Activated CD4-positive, alpha-beta T cell treated with anti-CD3 and anti-CD28 coated beads, Interleukin-2, amount 50 U/mL, for 1 hour (primary cell): ENCODE data around the gene NOL11.
A peak's percentile ranks its signal among the peaks of the same experiment; 100 is the strongest.
"Not testable (repeated sequence)": the region's sequence is repeated elsewhere in the genome, so short reads cannot be mapped to it uniquely, and the experiment has no call there.

Source experiments
- DNase-seq: peaks from one replicate; pipeline ENCODE4 v3.0.0-alpha.2; 2020

NOL11 gene

DNA sequence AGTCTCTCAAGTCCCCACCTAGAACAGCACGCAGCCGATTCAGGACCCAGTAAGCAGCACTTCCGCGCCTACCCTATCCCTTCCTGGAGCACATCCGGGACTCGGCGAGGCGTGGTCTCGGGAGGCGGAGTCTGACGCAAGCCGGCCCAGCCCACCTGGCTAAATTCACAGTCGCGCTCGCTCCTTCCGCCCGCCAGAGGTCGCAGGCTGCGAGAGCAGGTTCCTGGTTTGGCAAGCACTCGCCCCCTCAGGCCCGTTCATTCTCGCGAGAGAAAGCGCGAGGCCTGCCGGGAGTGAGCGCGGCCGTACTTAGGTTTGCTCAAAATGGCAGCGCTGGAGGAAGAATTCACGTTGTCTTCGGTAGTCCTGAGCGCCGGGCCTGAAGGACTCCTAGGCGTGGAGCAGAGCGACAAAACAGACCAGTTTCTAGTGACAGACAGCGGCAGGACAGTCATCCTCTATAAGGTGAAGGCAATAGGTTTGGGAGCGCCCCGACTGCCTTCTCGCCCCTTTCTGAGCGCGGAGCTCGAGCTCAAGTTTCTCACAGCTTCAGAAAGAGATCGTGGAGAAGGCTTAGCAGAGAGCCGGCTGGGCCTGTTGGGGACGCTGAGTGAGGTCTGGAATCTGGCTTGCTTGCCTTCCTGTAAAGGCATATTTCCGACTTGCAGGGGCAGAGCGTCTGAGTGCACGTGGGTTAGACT lies at the start of gene NOL11:
Gene NOL11 (plus strand): TSS at position 313 of the 701 bp plus-strand sequence. CDS start 12 bp downstream, at position 325.
- DNase-seq, result peak; percentile 99

DNA sequence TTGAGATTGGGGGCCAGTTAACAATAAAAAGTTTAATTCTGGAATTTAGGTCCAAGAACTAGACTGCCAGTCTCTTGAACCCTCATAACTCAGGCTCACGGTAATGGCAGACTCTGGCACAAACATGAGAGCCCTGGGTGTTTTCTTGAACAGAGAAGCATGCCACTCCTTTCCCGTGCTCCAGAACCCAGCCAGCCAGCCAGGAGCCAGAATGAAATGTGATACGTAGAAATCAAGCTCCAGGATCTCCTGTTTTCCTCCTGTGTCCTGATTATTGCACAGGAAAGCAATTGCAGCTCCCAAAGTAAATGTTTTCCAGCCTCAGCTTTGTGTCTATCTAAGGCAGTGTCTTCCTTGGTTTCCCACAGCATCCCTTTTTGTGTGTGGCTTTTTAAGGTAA lies 46.2 kb upstream of the NOL11 start:
- no peak for DNase-seq

DNA sequence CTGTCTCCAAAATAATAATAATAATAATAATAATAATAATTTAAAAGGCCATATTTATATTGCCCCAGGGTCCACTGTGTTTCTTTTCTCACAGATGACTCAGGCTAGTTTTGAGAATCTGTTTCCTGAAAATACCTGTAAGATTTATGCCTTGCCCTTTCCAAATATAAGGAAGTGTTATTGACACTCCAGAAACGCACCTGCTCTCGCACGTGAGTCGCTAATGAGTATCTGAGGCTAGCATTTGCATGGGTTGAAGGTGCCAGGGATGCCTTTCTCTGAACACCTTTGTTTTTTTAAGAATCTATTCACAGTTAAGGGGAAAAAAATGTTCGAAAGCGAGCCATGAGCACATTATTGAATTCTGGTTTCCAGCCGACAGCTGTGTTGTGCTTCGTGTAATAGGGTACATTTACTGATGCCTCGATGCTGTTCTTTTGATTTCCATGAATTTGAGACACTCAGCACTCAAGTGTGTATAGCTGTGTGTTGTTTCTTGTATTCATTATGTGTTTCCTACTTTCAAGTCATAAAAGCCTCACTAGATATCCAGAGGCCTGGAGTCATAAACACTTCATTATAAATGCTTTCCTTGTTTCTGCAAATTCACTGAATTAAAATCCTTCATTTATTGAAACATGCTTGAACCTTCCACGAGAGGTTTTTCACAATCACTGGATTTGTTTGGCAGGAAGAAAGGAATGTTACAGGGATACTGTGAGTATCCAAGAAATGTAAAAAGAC lies 45.0 kb upstream of the NOL11 start:
- no peak for DNase-seq

DNA sequence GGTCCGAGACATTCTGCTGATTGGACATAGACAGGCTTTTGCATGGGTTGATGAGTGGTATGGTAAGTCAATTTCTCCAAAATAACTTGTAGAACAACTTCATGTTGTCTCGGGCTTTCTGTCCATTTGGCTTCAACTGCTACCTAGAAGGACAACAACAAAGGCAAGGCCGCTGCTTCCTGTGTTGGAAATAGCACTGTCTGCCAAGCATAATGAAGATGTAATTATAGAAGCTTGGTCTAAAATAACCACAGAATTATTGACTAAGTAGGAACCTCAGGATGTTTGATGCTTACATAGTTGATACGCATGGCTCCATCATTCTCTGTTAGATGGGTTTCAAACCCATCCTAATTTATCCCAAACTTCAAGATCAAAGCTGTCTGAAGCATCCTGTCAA lies 42.3 kb upstream of the NOL11 start:
- DNase-seq, result no peak

DNA sequence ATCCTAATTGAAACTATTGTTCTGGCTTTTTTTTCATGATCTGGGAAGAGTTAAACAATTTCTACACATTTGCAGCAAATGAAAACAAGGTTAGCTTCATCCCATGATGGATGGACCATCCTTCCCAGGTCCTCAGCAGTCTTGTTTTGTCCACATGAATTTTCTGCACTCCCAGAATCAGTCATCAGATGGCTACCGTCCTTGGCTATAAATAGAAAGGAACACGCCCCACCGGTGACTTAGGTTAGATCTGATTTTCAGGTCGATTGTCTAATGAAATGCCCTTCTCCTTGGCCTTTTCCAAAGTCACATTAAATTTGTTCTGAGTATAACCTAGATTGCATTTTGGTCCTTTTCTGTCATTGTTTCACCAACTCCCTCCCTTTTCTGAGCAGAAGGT lies 41.4 kb upstream of the NOL11 start:
- DNase-seq, result no peak

DNA sequence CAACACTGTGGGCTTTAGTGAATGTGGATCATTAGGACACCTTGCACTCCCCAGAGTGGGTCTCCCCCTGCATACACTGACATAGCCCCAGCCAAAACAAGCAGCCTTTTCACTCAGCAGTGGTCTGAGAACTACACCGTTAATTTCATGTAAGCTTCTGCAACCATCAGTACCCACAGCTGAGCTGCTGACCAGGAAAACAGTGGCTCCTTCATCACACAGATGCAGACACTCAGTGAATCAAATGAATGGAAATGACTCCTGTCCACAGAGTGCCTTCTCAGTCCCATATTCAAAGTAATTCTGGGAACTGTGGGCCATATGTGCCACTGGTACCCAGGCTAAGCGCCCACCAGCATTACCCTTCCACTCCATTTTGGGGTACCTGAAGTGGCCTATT lies 39.3 kb upstream of the NOL11 start:
- DNase-seq, result no peak

DNA sequence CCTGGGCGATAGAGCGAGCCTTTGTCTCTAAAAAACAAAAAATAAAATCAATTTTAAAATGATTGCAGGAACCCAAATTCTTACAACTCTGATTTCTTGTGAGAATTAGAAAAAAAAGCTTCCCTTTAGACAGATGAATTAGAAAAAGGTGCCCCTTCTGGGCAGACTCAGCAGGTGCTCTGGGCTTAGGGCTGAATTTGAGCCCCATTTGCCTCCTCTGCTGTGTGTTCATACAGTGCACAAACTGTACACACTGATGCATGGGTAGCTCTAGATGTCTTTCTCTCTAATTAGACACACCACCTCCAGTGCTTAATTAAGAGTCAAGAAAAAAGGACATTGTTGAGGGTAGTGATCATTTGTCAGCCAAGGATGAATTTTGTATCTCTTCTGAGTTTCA lies 38.5 kb upstream of the NOL11 start:
- DNase-seq, result no peak

DNA sequence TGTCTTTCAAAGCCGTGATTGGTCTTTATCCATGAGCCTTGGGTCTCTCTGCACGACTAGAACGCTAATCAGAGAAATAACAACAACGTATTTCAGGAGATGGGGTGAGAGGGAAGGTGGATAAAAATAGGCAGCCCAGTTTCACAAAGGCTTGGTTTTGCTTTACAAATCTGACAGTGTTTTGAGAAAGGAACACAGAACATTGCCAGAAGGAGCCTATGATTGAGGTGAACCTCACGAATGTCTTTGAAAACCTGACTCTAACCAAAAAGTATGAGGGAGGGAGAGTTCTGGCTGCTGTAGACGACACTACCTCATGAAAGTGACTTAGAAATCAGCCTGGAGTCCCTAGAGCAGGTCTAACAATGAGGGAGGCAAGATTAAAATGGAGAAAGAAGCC lies 38.0 kb upstream of the NOL11 start:
- no peak for DNase-seq

DNA sequence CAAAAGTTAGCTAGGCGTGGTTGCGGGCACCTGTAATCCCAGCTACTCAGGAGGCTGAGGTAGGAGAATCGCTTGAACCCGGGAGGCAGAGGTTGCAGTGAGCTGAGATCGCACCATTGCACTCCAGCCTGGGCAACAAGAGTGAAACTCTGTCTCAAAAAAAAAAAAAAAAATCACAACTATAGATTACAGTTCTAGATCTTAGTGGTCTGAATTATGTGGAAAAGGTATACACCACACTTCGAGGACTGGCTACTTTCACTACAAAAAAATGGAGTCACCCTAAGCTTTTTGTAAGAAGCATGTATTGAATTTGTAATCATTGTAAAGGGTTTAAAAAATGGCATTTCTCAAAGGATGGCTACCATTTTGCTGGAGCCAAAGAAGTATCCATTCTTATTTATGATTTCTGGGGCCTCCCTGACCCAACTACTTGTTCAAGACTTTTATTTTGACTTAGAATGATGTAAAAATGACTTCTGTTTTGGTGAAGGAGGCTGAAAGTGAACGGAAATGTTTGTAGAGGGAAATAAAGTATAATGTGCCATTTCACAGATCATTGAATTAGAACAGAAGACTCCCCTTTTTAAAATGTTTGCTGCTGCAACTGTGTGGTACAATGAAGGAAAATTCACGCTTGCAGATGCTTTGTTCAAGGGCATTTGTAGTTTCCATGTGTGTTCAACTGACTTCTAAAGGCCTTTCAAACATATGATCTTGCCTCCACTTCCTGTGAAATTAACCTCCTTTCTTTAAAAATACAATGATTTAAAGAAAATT lies 37.1 kb upstream of the NOL11 start:
- DNase-seq, result no peak

DNA sequence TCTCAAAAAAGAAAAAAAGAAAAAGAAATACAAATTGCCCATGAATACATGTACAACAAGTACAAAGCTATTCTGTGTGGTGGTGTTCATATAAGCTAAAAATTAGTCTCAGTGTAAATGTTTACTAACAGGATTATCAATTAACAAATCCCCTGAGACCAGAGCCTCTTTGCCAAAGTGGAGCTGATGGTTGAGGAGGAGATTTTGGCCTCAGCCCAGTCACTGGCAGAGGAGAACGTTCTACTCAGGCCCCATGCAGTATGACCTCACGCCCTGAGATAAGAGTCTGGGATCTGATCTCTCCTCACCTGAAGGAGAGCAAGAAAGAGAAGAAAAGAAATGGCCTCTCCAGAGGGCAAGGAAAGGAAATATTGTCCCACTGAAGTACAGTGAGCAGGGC lies 35.5 kb upstream of the NOL11 start:
- no peak for DNase-seq

DNA sequence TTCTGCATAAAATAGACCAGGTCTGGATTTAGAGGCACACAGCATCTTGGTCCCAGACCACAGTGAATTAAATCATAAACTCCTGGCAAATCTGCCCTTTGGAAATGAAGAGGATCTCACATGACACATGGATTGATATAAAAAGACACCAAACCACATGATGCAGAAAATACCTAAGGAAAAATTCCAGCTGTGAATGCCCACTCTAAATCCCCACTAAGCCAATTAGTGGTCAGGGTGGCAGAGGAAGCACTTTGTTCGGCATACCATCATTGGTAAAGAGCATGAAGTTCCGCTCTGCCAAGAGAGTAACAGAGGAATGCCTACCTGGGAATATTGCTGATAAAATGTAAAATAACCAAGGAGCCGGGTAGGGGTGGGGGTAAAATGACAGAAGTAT lies 32.4 kb upstream of the NOL11 start:
- DNase-seq, result no peak

DNA sequence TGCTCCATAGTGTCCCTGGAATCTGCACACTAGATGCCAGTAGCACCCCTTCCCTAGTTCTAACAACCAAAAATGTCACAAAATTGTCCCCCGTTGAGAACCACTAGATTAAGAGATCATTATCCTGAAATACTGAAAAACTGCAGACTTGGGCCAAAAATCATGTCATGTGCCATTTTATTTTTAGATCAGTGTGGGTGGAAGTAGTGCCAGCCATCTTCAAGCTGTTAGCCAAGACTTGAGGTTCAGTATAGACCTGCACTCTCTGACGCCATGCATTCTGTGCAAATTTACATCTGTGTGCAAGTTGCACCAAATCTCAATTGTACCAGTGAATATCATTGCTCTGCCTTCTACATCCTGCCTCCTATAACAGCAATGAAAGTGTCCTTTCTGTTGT lies 31.5 kb upstream of the NOL11 start:
- DNase-seq, result no peak

DNA sequence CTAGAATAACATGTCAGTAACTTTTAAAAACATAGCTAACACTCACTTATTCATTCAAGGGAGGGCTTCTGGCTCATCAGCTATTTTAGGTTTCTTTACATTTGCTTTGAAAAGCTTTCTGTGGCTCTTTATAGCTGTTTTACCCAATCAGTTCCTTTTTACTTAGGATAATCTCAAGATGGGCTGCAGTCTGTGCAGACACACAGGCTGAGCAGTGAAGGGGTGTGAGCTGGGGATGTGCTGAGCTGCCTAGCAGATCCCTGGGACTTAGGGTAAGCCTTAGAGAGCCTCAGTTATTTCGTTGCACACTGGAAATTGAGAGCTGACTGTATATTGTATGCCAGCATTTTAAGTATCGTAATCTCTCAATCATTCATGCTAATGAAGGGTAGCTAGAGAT lies 30.2 kb upstream of the NOL11 start:
- no peak for DNase-seq

DNA sequence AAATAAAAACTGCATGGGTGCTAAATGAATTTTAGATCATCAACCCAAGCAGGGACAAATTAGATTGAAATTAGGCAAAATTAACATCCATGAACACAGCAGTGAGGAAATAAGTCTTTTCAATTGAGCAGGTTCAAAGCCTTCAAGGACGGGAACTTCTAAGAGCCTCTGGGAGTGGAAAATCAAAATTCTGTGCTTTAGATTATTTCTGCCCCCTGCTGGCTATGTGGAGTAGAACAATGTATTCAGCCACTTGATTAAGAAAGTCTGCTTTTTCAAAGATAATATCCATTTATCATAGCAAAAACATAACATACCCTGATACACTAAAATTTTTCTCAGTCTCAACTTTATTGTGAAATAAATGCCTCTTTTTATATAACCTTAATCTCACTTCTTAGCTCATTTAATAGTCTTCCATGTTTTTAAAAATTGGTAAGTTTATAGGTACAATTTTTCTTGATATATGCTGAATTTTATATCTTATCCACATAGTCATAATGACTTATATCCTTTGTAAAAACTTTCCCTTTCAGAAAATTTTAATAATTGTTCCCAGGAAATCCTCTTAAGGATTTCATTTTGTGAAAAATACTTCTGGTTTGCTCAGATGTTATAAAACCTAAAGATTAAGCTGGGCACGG lies 28.1 kb upstream of the NOL11 start:
- DNase-seq, result peak; percentile 36

DNA sequence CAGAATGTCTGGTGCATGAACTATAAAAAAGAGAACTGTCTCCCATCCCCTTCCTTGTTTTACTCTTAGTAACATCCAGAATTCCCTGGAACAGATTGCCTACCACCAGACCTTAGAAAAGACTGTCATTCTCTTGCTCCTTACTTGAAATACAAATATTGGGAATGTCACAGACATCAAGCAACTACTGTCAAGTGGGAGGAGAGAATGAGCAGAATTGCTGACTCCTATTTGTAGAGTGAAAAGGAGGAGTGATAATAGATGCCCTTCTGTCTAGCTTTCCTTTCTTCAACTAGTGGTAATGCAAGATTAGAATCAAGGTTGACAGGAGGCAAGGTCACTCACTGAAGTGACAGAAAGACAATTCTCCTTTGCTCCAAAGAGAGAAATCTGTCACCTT lies 23.9 kb upstream of the NOL11 start:
- no peak for DNase-seq

DNA sequence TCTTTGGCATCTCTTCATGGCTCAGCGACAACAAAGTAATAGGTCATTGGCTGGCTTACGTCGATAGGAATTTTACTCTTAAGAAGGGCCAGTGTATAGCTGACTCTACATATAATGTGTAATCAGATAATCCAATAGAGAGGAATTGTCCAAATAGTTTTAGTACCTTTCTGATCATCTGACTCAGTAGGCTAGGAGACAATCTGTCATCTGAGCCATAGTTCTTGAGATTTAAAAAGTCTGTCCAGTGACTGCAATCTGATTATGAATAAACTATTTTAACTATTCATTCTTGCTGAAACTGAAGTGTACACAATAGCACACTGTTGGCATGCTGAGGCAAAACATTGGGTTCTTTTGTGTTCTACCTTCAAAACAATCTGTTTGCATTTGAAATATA lies 21.4 kb upstream of the NOL11 start:
- DNase-seq, result no peak

DNA sequence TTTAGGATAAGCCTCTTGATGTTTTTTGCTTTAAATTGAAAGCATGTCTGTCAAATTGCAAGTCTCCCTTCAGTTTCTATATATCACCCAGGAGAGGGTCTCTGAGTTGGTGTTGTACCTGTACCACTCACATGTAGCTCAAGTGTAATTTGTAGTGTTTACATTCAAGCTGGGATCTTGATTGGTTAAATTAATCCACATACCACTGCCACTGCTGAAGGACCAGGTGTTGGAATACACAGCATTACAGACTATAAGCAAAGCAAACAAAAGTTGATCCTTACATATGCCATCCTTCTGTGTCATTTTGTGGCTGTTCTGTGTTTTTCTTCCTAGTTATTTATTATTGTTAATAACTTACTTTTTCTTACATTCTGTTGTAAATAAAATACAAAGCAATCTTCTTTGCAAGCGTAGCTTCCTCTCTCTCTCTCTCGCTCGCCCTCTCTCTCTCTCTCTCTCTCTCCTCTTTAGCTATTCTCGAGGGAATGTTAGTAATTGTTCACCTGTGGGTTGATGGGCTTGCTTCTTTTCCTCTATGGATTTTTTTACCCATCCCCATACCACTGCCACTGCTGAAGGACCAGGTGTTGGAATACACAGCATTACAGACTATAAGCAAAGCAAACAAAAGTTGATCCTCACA lies 20.8 kb upstream of the NOL11 start:
- no peak for DNase-seq

DNA sequence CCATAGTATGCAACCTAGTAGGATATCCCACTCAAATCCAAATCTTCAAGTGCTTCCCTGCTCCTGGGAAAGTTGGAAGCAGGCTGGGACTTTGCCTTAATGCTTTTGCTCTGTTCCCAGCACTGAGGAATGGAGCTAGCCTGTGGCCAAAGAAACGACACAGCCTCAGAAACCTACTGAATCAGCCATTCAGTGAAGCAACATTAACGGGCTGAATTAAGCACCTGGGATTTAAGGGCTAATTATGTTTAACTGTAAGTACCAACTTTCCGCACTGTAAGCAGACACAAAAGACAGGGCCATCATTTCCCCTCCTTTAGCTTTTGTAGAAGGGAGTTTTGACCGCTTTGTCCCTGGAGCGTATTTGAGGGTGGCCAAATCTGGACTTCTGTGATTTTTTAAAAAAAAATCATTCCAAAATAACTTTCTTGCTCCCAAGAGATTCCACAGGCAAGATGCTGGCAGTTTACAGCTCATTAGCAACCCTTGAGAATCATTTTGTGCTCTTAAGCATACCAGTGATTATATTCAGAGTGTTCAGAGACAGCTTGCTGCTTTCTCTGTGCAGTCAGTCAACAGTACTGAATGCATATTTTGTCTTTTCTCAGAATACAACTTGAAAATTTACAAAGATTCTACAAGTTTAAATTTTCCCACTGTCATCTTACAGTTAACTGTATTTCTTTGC lies 17.6 kb upstream of the NOL11 start:
- DNase-seq, result no peak

DNA sequence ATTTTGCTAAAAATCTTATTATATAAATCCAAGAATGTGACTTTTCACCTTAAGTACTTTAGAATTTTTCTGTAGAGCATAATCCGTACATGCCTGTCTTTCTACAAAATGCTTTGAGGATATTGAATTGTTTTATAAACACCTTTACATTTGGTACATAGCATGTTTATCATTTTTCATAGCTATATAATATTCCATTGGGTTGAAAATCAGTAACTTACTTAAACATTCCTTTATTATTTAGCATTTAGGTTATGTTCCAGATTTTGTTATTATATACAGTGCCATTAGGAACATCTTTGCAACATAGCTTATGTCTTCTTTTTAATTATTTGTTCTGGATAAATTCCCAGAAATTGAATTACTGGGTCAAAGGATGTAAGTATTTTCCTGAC lies 17.0 kb upstream of the NOL11 start:
- DNase-seq, result no peak

DNA sequence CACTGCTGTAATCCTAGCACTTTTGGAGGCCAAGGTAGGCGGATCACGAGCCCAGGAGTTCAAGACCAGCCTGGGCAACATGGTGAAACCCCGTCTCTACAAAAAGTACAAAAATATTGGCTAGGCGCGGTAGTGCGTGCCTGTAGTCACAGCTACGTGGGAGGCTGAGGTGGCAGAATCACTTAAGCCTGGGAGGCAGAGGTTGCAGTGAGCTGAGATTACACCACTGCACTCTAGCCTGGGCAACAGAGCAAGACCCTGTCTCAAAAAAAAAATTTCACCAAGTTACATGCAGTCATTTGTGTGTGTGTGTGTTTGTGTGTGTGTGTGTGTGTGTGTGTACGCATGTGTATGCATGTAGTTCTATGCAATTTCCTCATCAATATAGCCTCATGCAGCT lies 14.9 kb upstream of the NOL11 start:
- DNase-seq, result not testable (repeated sequence)

DNA sequence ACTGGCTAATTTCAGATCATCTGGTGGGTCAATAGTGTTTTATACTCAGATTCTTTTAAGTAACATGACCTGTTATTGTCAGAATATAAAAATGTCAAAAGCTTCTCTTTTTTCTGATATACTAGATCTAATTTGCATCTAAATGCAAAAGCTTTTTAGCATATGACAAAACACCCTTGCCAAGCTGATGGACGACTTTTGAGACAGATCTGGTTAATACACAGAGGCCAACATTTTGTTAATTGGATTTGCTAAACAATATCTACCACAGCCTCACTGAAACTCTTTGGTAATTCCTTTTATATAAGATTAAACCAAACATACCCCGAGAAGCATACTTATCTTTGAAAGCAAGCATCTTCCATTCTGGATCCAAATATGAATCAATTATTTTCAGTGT lies 10.3 kb upstream of the NOL11 start:
- DNase-seq, result no peak

DNA sequence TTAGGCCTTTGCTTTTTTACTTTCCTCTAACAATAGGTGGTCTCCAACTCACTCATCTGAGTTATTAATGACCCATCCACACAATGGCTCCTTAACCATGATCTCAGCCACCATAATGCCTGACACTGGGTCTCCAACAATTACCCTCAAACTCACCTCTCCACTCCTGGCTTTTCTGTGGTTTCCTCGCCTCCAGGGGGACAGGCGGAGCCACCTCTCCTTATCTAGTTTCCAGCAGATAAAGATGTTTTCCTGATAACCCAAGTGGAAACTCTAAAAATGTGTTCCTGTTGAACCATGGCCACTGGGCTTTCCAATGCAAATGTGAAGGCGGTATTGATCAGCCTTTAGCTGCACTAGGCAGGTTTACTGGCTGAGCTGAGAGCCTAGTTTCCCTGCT lies 9.4 kb upstream of the NOL11 start:
- DNase-seq, result no peak
